Fibroblast of skin of back (primary cell): ENCODE measurements around the gene GJC2.

ENCODE experiments used
- DNase-seq: peaks from one replicate; pipeline ENCODE4 v3.0.0-alpha.2; 2013

The GJC2 gene

DNA sequence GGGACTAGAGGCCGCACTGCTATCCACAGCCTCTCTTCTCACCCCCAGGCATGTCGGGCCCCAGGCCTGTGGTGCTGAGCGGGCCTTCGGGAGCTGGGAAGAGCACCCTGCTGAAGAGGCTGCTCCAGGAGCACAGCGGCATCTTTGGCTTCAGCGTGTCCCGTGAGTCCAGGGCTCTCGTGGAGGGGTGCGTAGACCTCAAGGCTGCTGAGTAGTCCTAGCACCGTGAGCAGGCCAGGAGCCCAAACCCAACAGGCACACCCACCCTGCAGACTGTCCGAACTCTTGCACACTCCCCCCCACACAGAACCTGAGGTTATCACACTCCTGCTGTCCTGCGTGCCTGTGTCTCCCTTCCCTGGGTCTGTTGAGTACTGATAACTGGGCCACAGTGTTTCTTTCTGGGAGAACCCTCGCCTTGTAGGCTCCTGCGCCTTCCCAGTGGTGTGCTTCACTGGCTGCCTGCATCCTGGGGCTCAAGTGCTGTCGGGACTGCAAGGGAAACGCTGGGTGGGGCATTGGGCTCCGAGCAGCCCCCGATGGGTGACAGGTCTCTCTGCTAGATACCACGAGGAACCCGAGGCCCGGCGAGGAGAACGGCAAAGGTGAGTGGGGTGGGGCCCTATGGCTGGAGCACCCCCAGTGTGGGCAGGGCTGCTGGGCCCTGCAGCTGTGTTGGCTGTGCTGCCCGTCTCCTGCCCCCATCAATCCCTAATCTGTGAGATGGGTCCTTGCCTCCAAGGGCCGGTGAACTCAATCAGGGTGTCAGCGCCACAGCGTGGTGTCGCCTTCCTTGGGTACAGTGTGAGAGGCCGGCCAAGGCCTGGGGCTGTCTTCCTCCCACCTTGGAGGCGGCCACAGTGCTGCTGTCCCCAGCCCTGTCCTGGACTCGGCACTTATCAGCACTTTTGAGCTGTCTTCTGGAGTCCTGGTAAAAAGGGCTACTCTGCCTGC lies 4.0 kb upstream of the GJC2 start:
- no peak for DNase-seq

DNA sequence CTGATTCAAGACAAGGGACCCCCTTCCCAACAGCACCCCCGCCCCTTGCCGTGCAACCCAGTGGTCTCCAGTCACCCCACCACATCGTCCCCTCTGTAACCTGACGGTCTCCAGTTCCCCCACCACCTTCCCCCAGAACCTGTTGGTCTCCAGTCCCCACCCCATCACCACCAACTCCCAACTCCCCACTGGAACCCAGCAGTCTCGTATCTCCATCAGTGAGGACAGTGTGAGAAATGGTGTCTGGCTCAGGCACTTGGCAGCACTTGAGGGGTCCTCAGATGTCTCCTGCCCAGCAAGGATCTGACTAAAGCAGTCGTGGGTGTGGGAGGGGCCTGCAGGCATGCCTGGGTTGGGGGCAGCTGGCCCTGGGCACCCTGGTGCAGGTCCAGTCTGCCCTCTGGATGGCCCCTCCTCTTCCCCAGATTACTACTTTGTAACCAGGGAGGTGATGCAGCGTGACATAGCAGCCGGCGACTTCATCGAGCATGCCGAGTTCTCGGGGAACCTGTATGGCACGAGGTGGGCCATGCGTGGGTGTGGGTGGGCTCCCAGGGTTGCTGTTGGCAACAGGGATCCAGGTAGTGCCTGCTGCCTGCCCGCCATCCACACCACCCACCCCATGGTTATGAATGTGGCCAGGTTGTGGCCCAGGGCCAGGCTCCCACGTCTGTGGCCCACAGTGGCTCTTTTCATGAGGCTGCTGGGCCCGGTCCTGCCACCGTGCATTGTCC lies 3.1 kb upstream of the GJC2 start:
- DNase-seq, result no peak

DNA sequence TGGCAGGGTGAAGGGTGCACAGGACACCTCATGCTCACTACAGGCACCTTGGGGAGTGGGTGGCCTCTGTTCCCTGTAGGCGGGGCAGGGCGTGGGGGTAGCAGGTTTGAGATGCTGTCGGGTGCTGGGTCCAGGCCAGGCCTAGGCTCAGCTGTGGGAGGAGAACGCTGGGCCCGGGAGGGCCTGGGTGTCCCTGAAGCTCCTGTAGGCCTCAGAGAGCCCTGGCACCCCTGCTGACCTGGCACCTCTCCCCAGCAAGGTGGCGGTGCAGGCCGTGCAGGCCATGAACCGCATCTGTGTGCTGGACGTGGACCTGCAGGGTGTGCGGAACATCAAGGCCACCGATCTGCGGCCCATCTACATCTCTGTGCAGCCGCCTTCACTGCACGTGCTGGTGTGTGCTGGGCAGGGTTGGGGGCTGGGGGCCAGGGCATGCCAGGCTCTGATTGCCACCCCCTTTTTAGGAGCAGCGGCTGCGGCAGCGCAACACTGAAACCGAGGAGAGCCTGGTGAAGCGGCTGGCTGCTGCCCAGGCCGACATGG lies 2.5 kb upstream of the GJC2 start:
- DNase-seq, result no peak

DNA sequence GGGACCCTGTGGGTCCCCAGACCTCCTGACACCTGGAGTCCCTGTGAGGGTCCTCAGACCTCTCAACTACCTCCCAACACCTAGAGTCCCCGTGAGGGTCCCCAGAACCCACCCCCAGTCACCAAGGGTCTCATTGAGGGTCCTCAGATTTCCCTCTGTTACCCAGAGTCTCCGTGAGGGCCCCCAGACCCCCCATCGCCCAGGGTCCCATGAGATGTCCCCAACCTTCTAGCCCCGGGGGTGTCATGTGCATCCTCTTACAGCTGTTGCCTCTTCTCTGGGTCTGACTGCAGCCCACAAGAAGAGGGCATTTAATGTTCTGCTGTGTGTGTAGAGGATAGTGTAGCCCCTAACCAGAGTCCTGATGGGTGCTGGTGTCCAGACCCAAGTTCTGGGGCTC lies 2.0 kb upstream of the GJC2 start:
- no peak for DNase-seq

DNA sequence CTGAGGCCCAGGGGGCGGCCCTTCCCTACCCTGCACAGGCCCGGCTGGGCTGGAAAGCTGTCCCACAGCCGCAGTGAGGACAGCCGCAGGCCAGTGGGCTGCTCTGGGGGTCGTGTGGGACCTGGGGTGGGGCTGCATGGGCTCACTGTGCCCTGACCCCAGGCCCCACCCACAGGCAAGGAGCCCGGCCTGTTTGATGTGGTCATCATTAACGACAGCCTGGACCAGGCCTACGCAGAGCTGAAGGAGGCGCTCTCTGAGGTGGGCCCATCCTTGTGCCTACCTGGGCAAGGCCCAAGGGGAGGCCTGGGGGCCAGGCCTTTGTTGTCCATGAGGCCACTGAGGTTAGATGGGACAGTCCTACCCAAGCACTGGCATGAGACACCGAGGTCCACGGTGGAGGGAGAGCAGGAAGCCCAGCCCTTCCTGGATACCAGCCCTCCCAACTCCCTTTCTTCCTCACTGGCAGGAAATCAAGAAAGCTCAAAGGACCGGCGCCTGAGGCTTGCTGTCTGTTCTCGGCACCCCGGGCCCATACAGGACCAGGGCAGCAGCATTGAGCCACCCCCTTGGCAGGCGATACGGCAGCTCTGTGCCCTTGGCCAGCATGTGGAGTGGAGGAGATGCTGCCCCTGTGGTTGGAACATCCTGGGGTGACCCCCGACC lies 1.4 kb upstream of the GJC2 start:
- no peak for DNase-seq

DNA sequence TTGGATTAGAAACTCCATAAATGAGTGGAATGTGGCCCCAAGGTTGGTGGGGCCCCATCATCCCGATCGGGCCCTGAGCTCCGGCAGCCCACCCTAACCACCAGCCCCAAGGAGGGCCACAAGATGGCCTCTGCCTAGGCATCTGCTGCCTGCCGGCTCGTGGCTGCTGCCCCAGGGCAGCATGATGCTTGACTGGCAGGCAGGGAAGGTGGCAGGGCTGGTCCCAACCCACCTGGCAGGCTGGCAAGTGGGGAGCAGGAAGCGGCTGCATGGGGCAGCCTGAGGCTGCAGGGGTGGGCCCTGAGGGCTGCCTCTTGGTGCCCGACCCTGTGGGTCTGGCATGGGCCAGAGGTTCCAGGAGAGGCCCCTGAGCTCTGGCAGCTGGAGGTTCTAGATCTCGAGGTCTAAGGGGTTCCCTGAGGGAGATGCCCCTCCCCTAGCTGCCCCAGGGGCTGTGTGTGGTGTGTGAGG lies 760 bp upstream of the GJC2 start:
- no peak for DNase-seq

DNA sequence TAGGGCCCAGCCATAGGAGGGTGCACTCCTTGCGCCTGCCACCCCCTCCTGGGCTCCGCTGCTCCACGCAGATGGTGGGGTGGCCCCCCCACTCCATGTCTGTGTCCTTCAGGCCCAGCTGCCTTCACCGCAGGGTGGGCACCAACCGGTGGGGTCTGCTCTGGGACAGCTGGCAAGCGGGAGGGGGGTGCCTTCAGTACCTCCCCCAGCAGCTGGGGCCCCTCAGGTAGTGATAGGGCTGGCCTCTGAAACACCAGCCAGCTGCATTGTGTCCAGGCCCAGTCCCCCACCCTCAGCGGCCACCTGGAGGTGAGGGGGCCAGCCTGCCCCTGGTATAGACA lies 360 bp downstream of the GJC2 start:
- no peak for DNase-seq

DNA sequence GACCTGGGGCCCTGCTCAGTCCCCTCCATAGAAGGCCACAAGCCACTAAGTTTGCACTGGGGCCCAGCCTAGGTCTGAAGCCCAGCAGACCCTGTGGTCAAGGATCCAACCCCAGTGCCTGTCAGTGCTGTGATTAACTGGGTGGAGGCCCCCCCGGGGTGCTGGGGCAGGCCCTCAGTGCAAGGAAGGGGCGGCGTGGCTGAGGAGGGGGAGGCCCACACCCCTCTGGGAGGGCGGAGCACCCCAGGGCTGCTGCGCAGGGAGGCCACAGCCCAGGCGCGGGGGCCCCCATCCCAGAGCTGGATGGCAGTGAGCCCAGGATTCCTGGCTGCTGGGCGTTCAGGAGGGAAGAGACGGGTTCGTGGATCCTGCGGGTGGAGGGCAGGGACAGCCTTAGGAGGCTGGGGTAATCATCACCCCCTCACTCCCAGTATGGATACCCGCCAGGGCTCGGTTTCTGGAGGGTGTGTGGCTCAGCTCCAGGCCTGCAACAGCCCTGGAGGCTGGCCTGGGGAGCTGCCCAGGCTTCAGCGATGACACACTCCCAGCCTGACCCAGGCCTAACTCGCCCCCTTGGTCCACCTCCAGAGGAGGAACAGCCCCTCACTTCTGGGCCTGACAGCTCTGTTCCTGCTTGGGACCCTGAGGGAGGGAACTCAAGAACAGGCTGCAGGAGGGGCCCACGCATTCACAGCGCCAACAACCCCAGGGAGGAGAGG lies 890 bp downstream of the GJC2 start:
- peak; percentile 48 for DNase-seq

DNA sequence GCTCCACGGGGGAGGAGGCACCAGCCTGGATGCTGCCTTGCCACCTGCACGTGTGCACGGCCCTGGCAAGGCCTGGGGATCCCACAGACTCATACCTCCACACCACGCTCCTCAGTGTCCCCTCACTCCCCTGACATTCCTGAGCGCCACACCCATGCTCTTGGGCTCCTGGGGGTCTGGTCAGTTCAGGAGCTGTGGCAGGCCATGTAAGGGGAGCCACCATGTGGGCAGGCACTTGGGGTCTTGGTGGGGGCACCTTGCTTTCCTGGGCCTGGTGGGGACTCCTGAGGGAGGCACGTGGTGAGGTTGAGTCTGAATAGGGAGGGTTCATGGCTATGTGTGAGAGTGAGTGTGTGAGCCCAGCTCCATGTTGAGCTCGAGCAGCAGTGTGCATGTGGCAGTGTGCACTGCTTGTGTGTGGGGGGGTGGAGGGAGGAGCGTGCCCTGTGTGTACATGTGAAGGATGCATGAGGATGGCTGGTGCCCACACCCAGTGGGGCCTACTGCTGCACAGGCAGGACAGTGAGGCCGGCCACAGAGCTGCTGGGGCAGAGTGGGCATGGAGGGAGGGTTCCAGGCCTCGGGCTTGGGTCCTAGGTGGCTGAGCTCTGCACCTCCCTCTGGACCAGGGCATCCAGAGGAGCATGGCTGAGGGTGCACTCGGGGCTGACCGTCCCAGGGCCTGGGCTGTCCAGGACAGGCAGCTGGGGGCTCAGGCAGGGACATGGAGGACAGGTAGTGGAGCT lies 1.6 kb downstream of the GJC2 start:
- DNase-seq, result no peak

DNA sequence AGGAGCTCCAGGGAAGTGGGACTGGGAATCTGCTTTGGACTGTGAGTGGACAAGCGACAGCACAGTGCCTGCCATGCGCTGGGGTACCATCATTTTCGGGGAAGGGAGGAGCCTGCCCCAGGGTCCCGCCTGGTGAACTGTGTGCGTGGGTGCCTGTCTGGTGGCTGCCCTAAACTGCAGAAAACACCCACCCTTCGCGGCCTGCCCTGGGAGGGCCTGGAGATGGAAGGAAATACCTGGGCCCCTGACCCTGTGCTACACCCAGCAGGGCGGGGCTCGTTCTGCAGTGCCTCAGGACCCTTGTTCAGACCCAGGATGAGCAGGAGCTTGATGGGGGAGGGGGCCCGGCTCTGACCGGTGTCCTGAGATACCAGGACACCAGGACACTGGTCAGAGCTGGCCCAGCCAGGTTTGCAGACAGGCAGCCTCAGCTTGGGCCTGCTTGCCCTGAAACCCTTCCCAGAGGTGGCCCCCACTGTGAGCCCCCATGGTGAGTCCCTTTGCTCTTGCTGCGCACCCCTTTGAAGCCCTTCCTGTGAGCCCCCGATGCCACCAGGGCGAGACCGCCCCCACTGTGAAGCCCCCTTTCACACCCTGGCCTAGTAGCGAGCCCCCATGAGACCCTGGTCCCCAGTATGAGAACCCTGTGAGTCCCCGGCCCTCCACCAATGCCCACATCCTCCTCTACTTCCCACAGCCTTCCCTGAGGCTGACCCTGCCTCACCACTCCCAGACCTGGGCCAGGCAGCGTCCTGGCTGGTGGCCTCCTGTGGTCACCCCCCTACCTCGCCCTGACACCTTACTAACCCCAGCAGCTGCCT lies 2.6 kb downstream of the GJC2 start:
- no peak for DNase-seq

DNA sequence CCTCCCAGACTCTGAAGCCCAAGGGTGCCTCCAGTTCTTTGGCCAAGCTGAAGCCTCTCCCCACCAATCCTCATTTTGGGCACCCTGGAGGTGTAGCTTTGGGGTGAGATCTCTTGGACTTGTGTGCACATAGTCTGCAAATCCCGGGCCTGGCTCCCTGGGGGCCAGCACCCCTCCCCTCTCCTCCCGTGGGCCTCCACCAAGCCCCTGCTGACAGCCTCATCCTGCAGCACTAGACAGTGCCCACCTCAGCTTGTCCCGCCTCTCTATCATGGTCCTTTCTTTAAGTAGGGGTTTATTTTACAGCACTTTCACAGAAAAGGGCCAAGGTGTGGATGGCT lies 3.2 kb downstream of the GJC2 start:
- no peak for DNase-seq

DNA sequence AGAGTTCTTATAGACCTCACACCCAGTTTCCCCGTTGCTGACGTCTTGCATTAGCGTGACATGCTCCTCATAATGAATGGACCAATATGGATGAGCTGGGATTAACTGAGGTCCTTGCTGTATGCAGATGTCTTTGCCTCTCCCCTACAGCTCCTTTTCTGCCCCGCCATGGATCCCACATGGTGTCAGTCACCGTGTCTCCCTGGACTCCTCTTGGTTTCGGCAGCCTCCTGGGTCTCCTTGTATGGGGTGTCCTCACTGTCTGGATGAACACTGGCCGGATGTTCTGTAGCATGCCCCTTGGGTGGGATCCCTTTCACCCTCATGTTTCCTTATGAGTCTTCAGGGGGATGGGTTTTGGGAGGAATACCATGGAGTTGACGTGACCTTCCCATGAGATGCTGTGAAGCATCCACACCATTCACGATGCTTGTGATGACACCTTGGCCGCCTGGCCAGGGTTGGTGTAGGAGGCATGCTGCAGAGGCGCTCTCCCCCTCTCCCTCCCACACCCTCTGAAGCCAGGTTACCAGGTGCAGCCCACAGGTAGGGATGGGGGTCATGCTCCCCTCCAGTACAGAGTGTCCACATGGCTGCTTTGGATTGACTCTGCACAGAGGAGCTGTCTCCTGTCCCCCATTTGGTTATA lies 4.4 kb downstream of the GJC2 start:
- no peak for DNase-seq

DNA sequence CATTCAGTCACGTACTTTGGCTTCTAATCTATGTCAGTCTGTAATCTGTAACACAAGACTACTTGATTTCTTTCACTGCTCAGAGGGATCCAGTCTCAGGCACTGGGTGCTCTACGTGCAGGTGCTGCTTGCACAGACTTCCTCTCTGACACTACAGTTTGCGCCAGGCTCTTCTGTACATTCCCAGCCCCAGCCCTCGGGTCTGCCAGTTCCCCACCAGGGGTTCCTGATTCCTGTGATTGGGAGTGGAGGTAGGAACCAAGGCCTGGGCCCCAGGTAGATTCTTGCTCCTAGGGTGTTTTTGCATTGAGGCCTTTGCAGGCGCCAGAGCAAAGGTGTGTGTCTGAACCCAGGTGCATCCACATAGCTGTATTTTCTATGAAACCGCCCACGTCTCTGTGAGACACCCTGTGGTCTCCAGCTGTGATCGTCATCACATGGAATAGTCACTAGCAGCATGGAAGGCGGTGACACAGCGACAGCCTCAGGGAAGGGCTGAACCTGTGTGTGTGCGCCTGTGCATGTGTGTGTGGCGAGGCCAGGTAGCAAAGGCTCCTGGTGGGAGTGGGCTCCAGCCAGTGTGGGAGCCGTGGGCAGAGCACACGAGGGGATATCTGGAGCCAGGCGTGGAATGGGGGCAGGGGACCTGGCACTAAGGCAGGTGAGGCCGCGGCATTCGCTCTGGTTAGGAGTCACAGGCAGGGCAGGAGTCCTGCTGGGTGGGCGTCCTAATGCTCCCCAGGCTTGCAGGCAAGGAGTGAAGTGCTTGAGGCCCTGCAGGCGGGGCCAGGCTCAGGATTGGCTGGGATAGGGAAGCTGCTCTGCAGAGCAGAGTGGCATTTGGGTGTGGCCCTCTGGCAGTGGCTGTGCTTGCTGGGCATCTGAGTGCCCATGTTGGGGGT lies 5.2 kb downstream of the GJC2 start:
- DNase-seq, result no peak

DNA sequence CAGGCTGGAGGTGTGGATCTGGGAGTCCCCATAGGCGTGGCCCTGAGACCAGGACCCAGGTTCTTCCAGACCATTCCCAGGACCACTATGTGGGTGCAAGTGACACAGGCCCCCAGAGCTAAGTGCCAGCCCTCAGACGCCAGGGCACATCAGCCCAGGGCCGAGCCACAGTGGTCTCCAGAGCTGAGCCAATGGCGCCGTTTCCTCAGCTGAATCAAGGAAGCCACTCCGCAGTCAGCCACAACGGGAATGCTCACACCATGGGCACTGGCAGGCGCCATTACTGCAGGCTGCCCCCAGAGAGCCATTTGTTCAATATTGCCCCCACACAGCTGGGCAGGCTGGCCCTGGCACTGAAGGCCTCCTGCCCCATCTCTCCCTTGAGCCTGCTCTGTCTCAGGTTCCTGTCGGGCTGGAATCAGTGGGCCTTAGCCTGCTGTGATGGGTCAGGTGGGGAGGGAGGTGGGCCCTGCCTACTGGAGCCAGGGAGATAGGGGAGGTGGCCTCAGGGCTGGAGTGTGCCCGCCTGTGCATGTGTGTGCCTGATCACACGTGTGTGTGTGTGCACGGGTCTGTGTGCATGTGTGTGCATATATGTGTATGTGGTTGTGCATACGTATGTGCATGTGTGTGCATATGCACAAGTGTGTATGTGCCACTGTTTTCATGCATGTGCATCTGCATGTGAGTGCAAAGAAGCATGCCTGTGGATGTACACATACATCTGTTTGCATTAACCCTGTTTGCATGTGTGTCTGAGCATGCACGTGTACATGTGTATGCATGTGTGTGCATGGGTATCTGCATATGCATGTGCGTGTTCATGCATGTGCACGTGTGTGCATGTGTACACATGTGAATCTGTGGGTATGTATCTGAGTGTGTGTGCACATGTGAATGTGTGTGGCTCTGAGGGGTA lies 6.1 kb downstream of the GJC2 start:
- DNase-seq, result no peak

DNA sequence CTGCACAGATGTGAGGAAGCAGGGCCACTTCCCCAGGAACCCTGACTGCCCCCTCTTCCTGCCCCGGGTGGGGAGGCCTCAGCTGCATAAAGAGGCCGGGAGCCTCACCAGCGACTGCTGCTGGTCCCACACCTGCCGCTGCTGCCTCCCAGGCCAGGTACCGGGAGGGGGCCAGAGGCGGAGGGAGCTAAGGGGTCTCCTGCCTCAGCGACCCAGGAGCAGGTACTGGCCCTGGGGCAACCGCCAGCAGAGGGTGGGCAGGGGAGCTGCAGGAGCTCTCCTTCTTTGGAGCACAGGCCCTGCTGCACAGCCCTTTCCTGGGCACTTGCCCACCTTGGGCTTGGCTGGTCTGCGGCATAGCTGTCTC lies 6.8 kb downstream of the GJC2 start:
- DNase-seq, result no peak

DNA sequence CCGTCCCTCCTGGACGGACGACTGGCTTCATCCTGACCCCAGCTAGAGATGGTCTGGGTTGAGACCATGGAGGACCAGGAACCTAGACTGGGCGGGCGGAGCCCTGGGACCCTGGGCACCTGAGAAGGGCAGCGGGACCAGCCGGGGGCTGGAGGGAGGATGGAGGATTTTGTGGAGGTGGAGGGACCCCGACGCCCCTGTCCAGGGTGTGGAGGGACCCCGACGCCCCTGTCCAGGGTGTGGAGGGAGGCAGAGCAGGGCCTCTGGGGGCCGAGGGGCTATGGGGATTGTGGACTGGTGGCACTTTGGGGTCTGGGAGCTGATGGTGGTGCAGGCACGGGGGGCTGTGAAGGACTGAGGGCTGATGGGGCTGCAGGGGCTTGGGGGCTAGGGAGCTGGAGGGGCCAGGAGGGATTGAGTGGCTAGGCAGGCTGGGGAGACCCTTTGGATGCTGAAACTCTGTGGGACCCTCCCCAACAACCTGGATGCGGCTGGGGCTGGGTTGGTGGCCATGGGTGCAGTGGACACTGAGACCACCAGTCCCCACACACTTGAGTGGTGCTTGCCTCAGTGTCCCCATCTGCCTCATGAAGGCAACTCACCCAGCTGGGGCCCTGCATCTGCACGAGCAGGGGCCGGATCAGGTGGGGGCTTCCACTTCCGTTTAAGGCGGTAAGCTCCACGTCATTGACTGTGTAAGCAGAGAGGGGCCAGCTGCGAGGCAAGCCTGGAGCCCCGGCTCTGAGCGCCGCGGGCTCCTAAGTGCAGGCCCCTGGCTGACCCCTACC lies 7.4 kb downstream of the GJC2 start:
- DNase-seq, result no peak

DNA sequence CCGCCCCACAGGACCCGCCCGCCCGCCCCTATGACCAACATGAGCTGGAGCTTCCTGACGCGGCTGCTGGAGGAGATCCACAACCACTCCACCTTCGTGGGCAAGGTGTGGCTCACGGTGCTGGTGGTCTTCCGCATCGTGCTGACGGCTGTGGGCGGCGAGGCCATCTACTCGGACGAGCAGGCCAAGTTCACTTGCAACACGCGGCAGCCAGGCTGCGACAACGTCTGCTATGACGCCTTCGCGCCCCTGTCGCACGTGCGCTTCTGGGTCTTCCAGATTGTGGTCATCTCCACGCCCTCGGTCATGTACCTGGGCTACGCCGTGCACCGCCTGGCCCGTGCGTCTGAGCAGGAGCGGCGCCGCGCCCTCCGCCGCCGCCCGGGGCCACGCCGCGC lies 8.0 kb downstream of the GJC2 start:
- DNase-seq, result no peak
